ENCODE data around the gene PYCR2.

The PYCR2 gene

DNA sequence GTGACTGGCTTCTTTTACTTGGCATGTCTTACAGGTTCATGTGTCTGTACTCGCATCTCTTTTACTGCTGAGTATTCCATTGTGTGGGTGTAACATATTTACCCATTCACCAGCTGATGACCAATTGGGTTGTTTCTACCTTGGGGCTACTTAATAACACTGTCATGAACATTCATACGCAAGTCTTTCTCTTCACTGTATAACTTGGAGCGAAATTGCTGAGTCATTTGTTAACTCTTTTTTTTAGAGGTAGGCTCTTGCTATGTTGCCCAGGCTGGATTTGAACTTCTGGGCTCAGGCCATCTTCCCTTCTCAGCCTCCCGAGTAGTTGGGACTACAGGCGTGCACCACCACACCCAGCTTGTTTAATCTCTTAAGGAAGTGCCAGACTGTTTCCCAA lies 6.5 kb downstream of the PYCR2 start:
- DNase-seq = no peak

DNA sequence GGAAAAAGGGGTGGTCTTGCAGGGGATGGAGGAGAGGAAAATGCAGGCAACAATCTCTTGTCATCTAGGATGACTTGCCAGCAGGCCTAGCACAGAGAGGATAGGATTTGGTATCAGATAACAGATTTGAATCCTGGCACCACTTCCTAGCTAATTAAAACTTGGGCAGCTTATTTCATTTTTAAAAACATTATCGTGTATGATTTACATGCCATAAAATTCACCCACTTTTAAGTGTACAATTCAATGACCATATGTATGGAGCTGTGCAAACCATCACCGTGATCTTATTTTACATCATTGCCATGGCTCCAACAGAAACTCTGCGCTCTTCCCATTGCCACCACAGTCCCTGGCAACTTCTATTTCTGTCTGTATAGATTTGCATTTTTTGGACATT lies 6.9 kb downstream of the PYCR2 start:
- no peak for DNase-seq

DNA sequence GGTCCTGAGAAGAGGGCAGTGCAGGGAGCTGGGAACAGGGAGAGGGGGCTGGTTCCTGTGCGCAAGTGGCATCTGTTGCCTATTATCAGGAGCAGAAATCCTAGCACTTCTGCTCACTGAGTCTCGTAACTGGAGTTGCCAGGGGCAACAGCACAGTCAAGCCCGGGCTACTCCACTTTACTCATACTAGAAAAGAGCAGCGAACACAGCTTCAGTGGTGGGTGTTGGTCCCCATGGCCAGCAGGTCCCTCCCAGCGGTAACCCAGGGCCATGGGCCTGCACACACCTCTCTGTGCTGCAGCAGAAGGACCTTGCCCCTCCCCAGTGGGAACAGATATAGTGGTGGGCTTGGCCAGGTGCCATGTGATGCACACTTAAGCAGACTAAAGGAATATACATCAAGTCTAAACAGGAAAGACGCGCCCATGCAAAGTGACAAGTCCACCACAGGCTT lies 8.5 kb downstream of the PYCR2 start:
- no peak for DNase-seq

DNA sequence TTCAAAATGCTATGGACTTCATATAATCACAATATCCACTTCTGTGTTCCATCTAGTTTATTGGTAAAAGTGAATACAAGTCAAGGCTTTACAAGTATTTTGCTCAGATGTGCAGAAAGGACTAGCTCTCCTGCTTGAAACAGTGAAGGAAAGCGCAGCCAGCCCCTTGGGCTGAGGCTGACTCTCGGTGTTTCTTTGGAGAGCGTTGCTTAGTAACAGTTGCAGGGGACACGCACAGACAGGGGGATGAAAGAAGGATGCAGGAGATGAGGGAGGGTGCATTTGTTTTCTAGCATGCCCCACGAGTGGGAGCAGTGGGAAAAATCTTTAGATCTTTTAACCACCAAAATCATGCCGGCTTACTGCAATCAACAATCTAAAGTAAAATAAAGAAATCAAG lies 9.1 kb downstream of the PYCR2 start:
- no peak for DNase-seq

DNA sequence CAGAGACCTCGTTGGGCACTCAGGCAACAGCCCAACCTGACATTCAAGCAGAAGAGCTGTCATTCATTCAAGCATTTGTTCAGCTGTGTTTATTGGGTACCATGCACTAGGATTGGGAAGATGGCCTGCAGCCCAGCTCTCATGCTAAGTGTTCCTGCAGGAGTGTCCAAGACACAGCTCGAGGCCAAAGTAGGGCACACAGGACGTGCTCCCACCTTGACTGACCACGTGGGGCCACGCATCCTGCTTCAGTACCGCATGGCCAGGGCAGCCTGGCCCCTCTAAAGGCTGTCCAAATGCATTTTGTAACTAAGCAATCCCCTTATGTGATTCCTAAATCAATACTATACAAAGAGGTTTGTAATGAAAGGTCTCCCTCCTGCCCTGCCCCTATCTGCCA lies 9.7 kb downstream of the PYCR2 start:
- DNase-seq = no peak

DNA sequence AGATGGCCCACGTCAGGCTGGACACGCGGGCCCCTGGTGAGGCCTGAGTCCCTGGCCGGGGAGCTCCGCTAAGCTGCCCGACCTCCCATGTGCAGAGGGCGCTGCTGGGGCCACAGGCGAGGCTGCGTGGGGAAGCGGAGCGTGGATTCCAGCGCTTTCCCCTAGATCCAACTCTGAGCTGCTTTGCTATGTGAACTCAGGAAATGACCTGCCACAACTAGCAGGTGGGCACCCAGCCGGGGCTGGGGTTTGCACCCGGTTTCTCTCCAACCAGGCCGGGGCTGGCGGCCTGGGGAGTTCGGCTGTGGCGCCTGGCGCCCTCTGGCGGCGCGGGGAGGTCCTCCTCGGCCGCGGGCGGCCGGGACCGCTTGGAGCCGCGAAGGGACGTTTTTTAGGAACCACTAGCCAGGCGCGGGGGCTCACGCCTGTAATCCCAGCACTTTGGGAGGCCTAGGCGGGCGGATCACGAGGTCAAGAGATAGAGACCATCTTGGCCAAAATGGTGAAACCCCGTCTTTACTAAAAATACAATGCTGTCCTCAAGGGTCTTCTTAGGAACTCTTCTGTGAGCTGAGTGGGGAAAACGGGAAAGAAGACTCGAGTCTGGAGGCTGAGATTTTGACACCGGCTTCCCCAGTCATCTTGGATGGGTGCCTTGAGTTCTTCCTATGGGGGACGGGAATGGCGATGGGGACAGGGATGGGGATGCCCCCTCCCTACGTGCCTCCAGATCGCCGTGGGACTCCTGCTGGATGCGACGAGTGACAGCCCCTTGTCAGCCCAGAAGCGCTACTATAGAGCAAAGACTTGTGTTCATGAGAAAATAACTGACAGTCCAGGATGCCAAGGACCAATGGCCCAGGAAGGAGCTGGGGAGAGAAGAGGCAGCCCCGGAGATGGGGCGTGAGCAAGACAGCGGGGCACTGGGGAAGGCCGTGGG lies 12.6 kb downstream of the PYCR2 start:
- peak; percentile 52 for DNase-seq

DNA sequence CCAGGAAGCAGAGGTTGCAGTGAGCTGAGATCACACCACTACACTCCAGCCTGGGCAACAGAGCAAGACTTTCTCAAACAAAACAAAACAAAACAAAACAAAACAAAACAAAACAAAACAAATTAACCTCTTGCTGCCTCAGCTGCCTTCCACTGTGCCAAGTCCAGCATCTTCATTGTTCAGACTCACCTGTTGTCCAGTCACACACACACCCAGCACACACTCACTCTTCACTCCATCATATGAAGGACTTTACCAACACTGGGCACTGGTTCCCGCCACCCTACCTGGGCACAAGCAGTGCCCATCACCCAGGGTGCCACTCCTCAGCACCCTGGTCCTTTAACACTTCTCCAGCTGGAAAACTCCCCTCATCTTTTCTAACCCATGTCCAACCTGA lies 14.6 kb downstream of the PYCR2 start:
- DNase-seq = no peak

DNA sequence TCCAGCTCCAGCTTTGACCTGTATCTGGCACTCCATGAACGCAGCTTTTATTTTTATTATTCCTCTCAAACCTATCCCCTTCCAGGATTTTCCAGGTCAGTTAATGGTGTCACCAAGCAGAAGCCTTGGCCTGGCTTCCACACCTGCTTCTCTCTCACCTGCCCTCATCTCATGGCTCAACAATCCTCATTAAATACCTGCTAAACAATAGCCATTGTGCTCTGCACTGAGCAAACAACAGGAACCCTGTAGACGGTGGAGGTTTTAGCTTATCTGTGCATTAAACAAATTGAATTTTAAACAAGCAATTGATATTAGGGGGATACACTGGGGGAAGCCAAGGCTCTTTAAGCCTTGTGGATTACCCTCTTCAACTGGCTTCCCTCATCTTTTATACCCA lies 15.3 kb downstream of the PYCR2 start:
- no peak for DNase-seq

DNA sequence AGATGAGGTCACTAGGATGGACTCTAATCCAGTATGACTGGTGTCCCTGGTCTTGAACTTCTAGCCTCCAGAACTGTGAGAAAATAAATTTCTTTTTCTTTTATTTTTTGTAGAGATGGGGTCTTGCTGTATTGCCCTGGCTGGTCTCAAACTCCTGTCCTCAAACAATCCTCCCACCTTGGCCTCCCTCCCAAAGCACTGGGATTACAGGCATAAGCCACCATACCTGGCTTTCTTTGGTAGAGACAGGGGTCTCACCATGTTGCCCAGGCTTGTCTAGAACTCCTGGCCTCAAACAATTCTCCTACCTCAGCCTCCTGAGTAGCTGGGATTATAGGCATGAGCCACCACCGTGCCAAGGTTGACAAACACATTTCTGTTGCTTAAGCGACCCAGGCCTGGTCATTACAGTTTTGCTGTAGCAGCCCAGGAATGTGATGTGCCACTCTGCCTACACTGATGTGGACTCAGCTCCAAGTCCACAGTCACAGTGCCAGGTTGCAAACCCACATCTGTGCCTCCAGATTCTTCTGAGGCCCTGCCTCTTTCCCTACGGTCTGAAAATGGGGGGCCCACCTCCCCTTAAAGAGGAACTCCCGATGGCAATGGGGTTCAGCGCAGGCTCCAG lies 15.9 kb downstream of the PYCR2 start:
- no peak for DNase-seq

DNA sequence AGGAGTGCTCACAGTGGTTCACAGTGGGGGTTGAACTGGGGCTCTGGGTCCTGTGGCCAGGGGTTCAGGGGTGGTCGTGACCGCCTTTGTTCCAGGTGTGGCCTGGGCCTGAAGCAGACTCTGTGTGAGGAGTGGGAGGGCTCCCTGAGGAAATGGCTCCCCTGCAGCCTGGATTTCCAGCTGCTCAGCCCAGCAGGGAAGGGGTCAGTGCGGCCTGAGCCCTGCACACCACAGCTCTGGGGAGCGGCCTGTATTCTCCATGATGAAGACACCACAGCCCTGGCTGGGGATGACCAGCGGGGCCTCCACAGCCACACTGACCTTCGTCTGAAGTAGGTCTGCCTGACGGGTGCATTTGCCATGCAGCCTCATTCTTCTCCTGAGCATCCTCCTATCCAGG lies 16.7 kb downstream of the PYCR2 start:
- no peak for DNase-seq

DNA sequence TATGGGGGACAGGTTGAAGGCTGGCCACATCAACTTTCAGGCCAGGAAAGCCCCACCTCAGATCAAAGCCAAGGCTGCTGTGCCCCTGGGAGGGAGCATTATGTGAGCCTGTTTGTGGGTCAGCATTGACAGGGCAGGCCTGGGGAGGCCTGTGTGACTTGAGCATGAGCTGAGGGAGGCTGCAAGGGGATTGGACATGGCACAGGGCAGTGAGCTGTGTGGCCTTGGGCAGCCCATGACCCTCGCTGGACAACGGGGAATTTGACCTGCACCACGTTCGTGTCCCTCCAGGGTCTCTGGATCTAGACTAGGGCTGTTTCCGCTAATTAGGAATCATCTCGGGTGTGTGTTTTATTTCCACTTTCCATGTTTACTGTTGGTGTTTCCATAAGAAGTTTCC lies 17.6 kb downstream of the PYCR2 start:
- no peak for DNase-seq

DNA sequence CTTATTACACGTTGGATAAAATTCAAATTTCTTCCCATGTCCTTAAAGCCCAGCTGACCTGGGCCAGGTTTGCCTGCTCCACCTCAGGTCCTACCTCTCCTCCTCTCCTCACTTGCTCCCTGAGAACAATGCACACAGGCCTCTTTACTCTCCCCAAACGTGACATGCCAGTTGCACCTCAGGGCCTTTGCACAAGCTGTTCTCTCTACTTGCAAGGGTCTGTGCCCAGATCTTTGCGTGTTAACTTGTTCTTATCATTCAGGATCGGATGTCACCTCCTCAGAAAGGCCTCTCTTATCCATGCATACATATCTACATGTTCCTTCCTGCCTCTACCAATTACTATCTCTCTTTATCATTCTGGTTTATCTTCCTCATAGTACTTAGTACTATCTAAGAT lies 20.4 kb downstream of the PYCR2 start:
- no peak for DNase-seq

DNA sequence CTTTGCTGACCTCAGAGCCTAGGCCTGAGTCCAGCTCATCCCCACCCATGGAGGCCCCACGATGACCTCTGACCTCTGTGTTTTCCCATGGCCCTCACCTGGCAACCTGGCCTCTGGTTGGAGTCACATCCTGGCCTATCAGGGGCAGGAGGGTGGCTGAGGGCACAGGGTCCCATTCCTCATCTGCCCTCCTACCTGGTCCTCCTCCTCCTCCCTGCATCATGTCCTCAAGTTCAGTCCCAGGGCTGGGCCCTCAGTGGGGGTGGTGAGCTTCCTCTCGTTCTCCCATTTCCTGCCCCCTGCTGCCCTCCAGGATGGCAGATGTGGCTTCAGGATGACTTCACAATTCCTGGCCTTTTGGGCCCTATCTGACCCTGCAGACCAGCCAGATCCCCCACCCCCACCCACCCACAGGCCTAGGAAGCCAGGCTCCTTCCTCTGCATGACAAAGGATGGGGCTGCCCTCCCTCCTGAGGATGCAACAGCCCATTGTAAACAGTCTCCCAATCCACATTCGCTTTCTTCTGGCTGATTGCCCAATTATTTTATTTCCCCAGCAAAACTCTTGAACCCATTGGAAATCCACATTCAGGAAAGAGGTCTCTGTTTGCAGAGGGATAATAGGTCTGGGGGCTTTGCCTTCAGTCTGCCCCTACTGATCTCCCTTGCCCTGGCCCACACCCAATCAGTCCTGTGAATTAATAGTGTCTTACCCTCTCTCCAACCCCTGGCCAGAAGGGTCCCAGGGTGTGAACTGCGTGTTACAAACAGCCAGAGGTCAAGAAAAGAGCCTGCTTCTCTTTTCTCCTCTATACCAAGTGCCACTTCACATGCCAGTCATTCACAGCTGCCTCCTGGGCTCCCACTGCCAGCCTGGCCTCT lies 24.8 kb downstream of the PYCR2 start:
- no peak for DNase-seq

DNA sequence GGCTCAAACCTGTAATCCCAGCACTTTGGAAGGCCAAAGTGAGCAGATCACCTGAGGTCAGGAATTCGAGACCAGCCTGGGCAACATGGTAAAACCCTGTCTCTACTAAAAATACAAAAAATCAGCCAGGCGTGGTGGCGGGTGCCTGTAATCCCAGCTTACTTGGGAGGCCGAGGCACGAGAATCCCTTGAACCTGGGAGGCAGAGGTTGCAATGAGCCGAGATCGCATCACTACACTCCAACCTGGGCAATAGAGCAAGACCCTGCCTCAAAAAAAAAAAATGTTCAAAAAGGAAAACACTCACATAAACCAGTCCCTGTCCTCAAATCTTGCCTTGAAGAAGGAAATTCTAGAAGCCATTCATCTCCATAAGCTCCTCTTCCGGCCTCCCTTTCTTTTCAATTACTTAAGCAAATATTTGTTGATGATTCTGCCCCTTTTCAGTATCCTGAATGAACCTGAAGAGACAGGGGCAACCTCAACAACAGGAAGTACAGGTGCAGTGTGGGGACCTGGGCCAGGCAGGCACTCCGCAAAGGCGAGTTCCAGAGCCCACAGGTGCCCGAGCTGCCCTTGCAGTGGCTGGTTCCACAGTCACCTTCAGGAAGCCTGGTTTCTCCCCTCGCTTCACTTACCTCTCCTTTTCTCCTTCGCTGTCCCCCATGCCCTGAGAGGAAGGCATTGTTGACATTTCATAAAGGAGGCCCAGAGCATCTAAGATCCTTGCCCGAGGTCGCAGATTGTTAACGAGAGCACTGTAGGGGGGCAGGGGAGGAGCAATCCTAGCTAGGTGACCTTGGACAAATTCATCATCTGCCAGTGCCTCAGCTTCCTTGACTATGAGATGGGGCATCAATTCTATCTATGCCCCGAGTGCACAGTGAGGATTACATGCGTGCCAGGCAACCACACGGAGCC lies 26.2 kb downstream of the PYCR2 start:
- no peak for DNase-seq

DNA sequence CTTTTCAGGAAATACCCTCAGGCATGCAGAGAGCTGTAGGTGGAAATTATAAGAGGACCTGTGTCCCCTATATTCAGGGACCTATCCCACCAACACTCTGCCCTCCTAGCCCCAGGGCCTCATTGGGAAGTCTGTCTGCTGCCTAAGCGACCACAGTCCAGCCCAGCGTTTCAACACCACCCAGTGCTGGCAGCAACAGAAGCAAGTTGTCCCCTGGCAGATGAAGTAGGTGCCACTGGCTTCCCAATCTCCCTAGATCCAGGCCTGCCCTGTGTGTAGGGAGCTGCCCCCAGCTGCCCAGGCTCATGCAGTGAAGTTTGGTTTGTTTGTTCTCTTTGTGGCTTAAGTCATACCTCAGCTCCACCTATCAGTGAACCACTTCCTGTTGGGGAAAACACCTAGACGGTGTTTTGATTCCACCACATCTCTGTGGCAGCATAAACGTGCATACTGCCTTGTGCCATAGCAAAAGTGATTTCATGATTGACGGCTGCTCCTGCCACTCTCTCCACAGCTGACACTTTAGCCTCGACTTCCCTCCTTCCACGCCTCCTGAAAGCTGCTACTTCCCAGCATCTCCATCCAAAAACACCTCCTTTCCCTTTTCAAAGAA lies 27.0 kb downstream of the PYCR2 start:
- DNase-seq = no peak

DNA sequence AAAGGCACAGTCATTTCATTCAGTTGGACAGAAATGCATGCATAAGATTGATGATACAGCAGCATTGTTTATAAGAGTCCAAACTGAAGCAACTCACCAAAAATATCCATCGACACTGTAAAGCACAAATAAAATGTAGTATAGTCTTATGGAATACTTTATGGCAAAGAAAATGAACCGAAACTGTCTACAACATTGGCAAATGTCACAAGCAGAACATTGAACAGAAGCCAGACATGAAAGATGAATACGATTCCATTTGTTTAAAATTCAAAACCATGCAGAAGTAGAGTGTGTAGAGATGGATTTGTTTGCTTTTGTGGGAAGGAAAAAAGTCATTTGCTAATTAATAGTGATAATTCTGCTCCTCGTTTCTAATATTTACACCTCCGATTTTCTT lies 27.6 kb downstream of the PYCR2 start:
- no peak for DNase-seq

DNA sequence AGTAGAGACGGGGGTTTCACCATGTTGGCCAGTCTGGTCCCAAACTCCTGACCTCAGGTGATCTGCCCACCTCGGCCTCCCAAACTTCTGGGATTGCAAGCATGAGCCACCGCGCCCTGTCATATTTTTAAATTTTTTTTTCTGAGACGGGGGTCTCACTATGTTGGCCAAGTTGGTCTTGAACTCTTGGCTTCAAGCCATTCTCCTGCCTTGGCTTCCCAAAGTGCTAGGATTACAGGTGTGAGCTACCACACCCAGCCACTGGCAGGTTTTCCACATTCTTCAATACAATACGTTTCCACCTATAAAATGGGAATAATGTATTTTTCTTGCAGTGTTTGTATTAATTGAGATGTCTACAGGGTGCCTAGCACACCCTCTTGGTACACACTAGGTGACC lies 31.7 kb downstream of the PYCR2 start:
- no peak for DNase-seq

DNA sequence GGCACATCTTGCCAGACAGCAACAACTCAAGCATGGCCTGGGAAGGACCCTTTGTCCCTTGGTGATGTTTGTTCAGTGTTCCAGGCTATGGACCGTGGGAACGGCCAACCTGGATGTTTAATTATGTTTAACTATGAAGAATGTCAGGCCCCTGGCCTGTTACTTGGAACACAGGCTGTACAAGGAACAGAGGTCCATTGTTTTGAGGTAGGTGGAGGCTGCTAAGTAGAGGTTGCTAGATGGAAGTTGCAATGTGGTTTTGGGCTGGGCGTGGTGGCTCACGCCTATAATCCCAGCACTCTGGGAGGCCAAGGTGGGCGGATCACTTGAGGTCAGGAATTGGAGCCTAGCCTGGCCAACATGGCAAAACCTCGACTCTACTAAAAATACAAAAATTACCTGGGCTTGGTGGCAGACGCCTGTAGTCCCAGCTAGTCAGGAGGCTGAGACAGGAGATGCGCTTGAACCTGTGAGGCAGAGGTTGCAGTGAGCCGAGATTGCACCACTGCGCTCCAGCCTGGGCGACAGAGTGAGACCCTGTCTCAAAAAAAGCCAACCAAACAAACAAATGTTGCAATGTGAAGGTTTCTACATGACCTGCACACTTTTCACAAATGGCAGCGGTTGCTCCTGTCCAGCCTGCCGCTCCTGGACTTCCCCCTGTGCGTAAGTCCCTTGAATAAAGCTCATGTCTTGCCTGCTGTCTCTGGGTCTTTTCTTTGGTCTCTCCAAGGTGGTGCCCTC lies 32.6 kb downstream of the PYCR2 start:
- no peak for DNase-seq

DNA sequence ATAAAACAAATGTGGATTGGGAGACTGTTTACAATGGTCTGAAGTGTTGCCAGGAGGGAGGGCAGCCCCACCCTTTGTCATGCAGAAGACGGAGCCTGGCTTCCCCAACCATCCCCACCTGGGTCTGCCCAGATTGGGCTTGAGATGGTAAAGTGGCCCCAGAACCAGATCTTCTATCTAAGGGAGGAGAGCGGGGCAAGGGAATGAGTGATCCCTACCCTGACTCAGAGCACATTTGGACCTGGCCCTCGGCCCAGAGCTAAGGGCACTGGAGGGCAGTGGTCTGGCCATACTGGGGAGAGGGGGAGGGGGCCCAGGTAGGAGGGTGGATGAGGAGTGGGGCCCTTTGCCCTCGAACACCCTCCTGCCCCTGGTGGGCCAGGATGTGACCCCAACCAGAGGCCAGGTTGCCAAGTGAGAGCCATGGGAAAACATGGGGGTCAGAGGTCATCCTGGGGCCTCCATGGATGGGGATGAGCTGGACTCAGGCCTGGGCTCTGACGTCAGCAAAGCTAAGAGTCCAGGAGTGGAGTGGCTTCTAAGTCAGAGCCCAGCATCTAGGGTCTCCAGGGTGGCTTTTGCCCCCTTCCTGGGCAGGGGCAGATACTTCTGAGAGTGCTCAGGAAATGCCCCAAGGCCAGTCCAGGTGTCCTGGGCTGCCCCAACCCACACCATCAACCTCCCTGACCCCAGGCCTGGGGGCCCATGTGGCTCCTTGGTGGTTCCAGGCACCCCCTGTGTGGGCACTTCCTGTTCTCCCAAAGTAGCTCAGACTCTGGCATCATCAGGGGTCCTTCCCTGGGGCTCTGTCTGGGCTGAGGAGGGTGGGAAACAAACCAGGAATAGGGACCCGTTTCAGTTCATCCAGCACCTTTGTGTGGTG lies 33.5 kb downstream of the PYCR2 start:
- no peak for DNase-seq

DNA sequence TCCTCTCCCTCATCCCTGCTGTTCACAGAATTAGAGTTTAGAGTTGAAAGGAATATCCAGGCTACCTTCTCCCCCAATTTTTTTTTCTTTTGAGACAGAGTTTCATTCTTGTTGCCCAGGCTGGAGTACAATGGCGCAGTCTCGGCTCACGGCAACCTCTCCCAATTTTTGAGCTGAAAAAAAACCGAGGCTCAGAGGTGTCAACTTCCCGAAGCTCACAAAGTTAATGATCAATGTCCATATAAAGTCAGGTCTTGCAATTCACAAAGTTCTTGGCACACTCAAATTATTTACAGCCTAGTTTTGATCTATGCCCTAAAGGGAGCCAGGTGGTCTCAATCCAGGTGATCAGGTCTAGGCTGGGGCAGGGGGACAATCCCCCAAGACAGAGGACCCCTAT lies 34.3 kb downstream of the PYCR2 start:
- DNase-seq = no peak
